Jurkat, Clone E6-1 (cell line): ENCODE results near the gene WWOX. TPM values are rescaled to one million over a fixed set of nuclear protein-coding genes. Genes with fewer than 3 reads are reported as not detected.
"Not testable (repeated sequence)": the region's sequence is repeated elsewhere in the genome, so short reads cannot be mapped to it uniquely, and the experiment has no call there.

Experiments used
- DNase-seq: peaks from one replicate; pipeline ENCODE4 v3.0.0-alpha.2; 2011; ENCODE audit warnings: low read depth, low spot score
- H3K4me3 ChIP-seq: 2 replicates; pipeline ENCODE4 v1.5.1; 2011; ENCODE audit warnings: mild to moderate bottlenecking, low read length, control low read depth, moderate library complexity
- polyA plus RNA-seq: library from polyadenylated mRNA; unstranded; fragments of >200 nt; gene quantifications from one replicate; pipeline ENCODE4 v1.2.1, GENCODE V29; 2012; ENCODE audit warnings: missing spikeins; ENCODE audit not compliant: insufficient read length, insufficient read depth

Gene WWOX
- polyA plus RNA-seq, result 39.2 TPM

- peak within 1 kb of the TSS; percentile 86 for H3K4me3 ChIP-seq
- peak; percentile 96 for DNase-seq
These were observed at the start of gene WWOX for GRCh38 chr16:78099271-78100111. Gene WWOX, plus strand, starts transcription at chr16:78099654.

GRCh38 chr16:78050734-78051400 lies 48.6 kb upstream of the WWOX start:
- no peak for DNase-seq
- H3K4me3 ChIP-seq, result no peak overlapping the region

GRCh38 chr16:78057803-78058564 lies 41.5 kb upstream of the WWOX start:
- H3K4me3 ChIP-seq, result no peak overlapping the region
- DNase-seq, result peak; percentile 33

GRCh38 chr16:78059806-78060205 lies 39.6 kb upstream of the WWOX start:
- not testable (repeated sequence) for H3K4me3 ChIP-seq, DNase-seq

GRCh38 chr16:78060295-78060694 lies 39.2 kb upstream of the WWOX start:
- DNase-seq, result no peak
- no peak overlapping the region for H3K4me3 ChIP-seq

GRCh38 chr16:78060809-78061208 lies 38.6 kb upstream of the WWOX start:
- no peak overlapping the region for H3K4me3 ChIP-seq

GRCh38 chr16:78065319-78065718 lies 34.1 kb upstream of the WWOX start:
- DNase-seq, result no peak
- H3K4me3 ChIP-seq, result no peak overlapping the region

More at GRCh38 chr16:78060809-78061208, 38.6 kb upstream of the WWOX start:
- DNase-seq, result no peak

GRCh38 chr16:78069913-78070312 lies 29.5 kb upstream of the WWOX start:
- DNase-seq, result no peak
- H3K4me3 ChIP-seq, result no peak overlapping the region

- DNase-seq, result no peak
- H3K4me3 ChIP-seq, result no peak overlapping the region
These were observed 27.2 kb upstream of the WWOX start for GRCh38 chr16:78072275-78072674.

- H3K4me3 ChIP-seq, result no peak overlapping the region
- no peak for DNase-seq
These were observed 23.7 kb upstream of the WWOX start for GRCh38 chr16:78075800-78076199.

- no peak overlapping the region for H3K4me3 ChIP-seq
- no peak for DNase-seq
These were observed 18.1 kb upstream of the WWOX start for GRCh38 chr16:78081341-78081740.

- DNase-seq, result no peak
- no peak overlapping the region for H3K4me3 ChIP-seq
These were observed 8.0 kb upstream of the WWOX start for GRCh38 chr16:78091419-78091818.

- no peak overlapping the region for H3K4me3 ChIP-seq
- no peak for DNase-seq
These were observed 6.7 kb upstream of the WWOX start for GRCh38 chr16:78092758-78093157.

GRCh38 chr16:78094166-78094565 lies 5.3 kb upstream of the WWOX start:
- no peak for DNase-seq
- no peak overlapping the region for H3K4me3 ChIP-seq

- no peak overlapping the region for H3K4me3 ChIP-seq
- no peak for DNase-seq
These were observed 4.5 kb upstream of the WWOX start for GRCh38 chr16:78094998-78095397.

GRCh38 chr16:78096386-78096785 lies 3.1 kb upstream of the WWOX start:
- DNase-seq, result no peak
- no peak overlapping the region for H3K4me3 ChIP-seq

- no peak overlapping the region for H3K4me3 ChIP-seq
- no peak for DNase-seq
These were observed 1.9 kb upstream of the WWOX start for GRCh38 chr16:78097548-78097947.

GRCh38 chr16:78098087-78098486 lies 1.4 kb upstream of the WWOX start:
- H3K4me3 ChIP-seq, result no peak overlapping the region
- DNase-seq, result no peak

- no peak for DNase-seq
- peak overlapping the region; percentile 86 for H3K4me3 ChIP-seq
These were observed 721 bp upstream of the WWOX start for GRCh38 chr16:78098595-78099270.
